ENCODE data around the gene ERC2. TPM values are rescaled to one million over a fixed set of nuclear protein-coding genes. Genes with fewer than 3 reads are reported as not detected.

The ERC2 gene
- total and polyA plus RNA-seq, 2 of the 8 experiments (the other 6 are each of a cell fraction or from before 2014, with no cell fraction given) = 16.4 to 22.8 TPM

DNA sequence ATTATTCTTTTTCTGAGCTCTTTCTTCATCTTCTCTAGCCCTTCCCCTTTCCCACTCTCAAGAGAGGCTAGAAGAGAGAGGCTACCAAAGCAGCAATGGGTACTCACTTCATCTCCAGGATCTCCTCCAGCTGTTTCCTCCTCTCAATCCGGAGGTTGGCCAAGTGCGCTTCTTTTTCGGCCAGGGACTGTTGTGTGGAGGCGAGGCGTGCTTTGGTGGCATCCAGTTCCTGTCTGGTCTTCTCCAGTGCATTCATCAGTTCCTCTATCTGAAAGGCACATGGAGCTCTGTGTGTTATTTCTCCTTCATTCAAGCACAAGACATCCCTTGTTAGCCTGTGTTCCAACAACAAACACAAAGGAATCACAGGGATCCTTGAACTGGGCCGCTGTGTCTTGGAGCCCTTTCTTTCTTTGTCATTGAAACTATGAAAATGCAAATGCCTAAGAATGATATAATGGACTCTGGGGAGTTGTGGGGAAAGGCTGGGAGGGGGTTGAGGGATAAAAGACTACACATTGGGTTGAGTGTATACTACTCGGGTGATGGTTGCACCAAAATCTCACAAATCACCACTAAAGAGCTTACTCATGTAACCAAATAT, 579.9 kb downstream of the ERC2 start:
- Histone ChIP-seq H3K79me1 (ENCODE audit: low read depth, low read length) (no peaks in the 10 kb centered on the region), H3K4ac (replicated peaks; ENCODE audit: insufficient read length, low read depth, low read length) (no peak overlapping the region), H3K36me3 (ENCODE audit: control insufficient read depth in 2 of 4, insufficient read depth in 4 of 4, low read length in 3 of 4) (no peaks in the 10 kb centered on the region), H2BK12ac (ENCODE audit: low read depth, low read length) (no peak overlapping the region), H4K8ac (ENCODE audit: extremely low read depth, insufficient read depth, low read length) (no peak overlapping the region), H3K9ac (replicated peaks in 1 of 4; ENCODE audit: extremely low read depth in 1 of 4, low read depth in 3 of 4, low read length in 3 of 4) (no peak overlapping the region), H2BK15ac (ENCODE audit: low read length) (no peak overlapping the region), H3K23me2 (ENCODE audit: low read depth, low read length) (no peaks in the 10 kb centered on the region; the same call in 1 of the 2 replicates), H3K4me3 (ENCODE audit: extremely low read depth in 1 of 4, insufficient read depth in 2 of 4, low read depth in 3 of 4, low read length in 4 of 4) (no peak overlapping the region), H3K27ac (ENCODE audit: low read depth, low read length) (no peak overlapping the region), H3K18ac (ENCODE audit: extremely low read depth, low read length) (no peak overlapping the region), H2AFZ (ENCODE audit: low read length) (no peak overlapping the region), H3K4me2 (ENCODE audit: insufficient read depth in 1 of 2, low read depth in 2 of 2, low read length in 2 of 2) (peak overlapping the region in 1 of 2 experiments; percentile 17; a peak in 1 of 4 replicates), H2AK5ac (ENCODE audit: low read depth, low read length) (no peak overlapping the region), H3K23ac (ENCODE audit: insufficient read length) (no peak overlapping the region), H3K79me2 (ENCODE audit: control insufficient read depth in 1 of 2, insufficient read depth in 2 of 2, low read length in 2 of 2) (no peaks in the 10 kb centered on the region), H3K56ac (replicated peaks; ENCODE audit: insufficient read length, low read depth, low read length) (no peak overlapping the region), H2BK120ac (replicated peaks; ENCODE audit: low read depth, low read length) (no peak overlapping the region), H4K5ac (ENCODE audit: insufficient read length, low read depth, low read length) (no peak overlapping the region), H2BK20ac (ENCODE audit: low read length) (no peak overlapping the region), H3K9me3 (ENCODE audit: insufficient read depth in 2 of 2, low read depth in 1 of 2, low read length in 1 of 2) (no peaks in the 10 kb centered on the region), H4K91ac (replicated peaks; ENCODE audit: insufficient read length, low read length) (no peak overlapping the region), H4K20me1 (replicated peaks in 1 of 2; ENCODE audit: control insufficient read depth in 1 of 2, insufficient read depth in 2 of 2, low read length in 2 of 2) (no peaks in the 10 kb centered on the region), H3K4me1 (replicated peaks in 1 of 4; ENCODE audit: control insufficient read depth in 3 of 4, insufficient read depth in 4 of 4, low read length in 3 of 4) (peaks cover 0 to 9% (median 7%) of the 10 kb centered on the region in 4 experiments; a peak in 4 of 7 replicates), H3K27me3 (replicated peaks in 1 of 4; ENCODE audit: control insufficient read depth in 3 of 4, extremely low read depth in 1 of 4, insufficient read depth in 3 of 4, low read length in 3 of 4) (no peaks in the 10 kb centered on the region), H3K14ac (ENCODE audit: insufficient read length) (no peak overlapping the region), H2BK5ac (ENCODE audit: low read depth, low read length) (no peak overlapping the region)
- 88% methylated on average over 7 of the region's 7 CpGs; no CpG with 5 or more reads in 1 of the 2 experiments for WGBS, 2 experiments (ENCODE audit: extremely low coverage in 1 of 2, insufficient coverage in 1 of 2, insufficient read length in 1 of 2, insufficient replicate concordance in 2 of 2, low coverage in 1 of 2, low lambda C conversion rate in 2 of 2, missing lambda C conversion rate in 1 of 2)
- ChIA-PET CTCF (ENCODE audit: partially characterized antibody) (interaction anchor here (0.6 to 2.4 kb wide), 9 partner anchors 8 to 248 kb away, joined by 3 to 8 read pairs (median 4); no protein-coding TSS in a partner anchor), POLR2A (ENCODE audit: partially characterized antibody) (interaction anchor here (0.8 kb wide), 1 partner anchor 36 kb away, joined by 3 read pairs; no protein-coding TSS in a partner anchor)
- DNase-seq (ENCODE audit: low read depth in 1 of 2, low spot score in 2 of 2) (no peak), FAIRE-seq (no peak)
- no peak for TF ChIP-seq SUZ12 (IDR thresholded peaks at IDR 0.05; ENCODE audit: low read length)

Measured in H1 (cell line).